Sciatic nerve (tissue), 2 donors: ENCODE data around the gene FAM177A1. TPM values are rescaled to one million over a fixed set of nuclear protein-coding genes. Genes with fewer than 3 reads are reported as not detected.

Experiments
- ATAC-seq: fragments of 200-7000 bp; cut with Tn5 transposase; one replicate; pipeline ENCODE4 v1.9.1; 2020; ENCODE audit warnings: mild to moderate bottlenecking, moderate library complexity
- DNase-seq: peaks from one replicate; pipeline ENCODE4 v3.0.0-alpha.2; 2020; ENCODE audit warnings: low spot score
- intact Hi-C: fragments of 100-400 bp; cut with DNase I; formaldehyde crosslinking; loops from one replicate; pipeline ENCODE4 v1.14.2; 2022
- total RNA-seq: library from RNA; stranded (reverse); fragmentation: NEBNext Ultra II Directional; extraction: Animal tissue kit (Norgen Biotek cat#: 25700); gene quantifications from one replicate; pipeline ENCODE4 v1.2.1, GENCODE V29; 2021
- donor health status: DM: no; HTN: no; CAD: no.
- donor health status: DM: no; HTN: no; CAD: no.

The FAM177A1 gene
- total RNA-seq, 1 donor from 2014 or later, result 75.6 TPM

- intact Hi-C loops, result no loop called here
- DNase-seq (no peak), ATAC-seq (no peak)
Measured at GRCh38 chr14:35121026-35121886, 75.2 kb downstream of the FAM177A1 start.

- DNase-seq (peak; percentile 92), ATAC-seq (peak; percentile 97)
- intact Hi-C loops, result no loop called here
Measured at GRCh38 chr14:35121887-35122695, 76.0 kb downstream of the FAM177A1 start, which contains the start of the genes PPP2R3C and PRORP. Gene PPP2R3C (minus strand): TSS chr14:35121990. CDS start chr14:35121959, 31 bp downstream. Gene PRORP (plus strand): TSS chr14:35122552. CDS start chr14:35123246, 694 bp downstream.

- intact Hi-C loops, result no loop called here
- ATAC-seq, result peak; percentile 49
- DNase-seq, result no peak
Measured at GRCh38 chr14:35122696-35123387, 76.8 kb downstream of the FAM177A1 start.

- ATAC-seq (no peak), DNase-seq (no peak)
- intact Hi-C loops, result no loop called here
Measured at GRCh38 chr14:35123388-35123703, 77.3 kb downstream of the FAM177A1 start.

- intact Hi-C loops, result no loop called here
- ATAC-seq, result no peak
Measured at GRCh38 chr14:35124127-35124526, 78.1 kb downstream of the FAM177A1 start.

More at GRCh38 chr14:35124127-35124526, 78.1 kb downstream of the FAM177A1 start:
- no peak for DNase-seq

Other genes with a start within 250 kb of the FAM177A1 start
- 30.1 TPM for gene BAZ1A, start 170.9 kb upstream of the FAM177A1 start, total RNA-seq
- 46.0 TPM for gene SRP54, start 63.3 kb upstream of the FAM177A1 start, total RNA-seq
- gene PPP2R3C, start 75.7 kb downstream of the FAM177A1 start, total RNA-seq, result 33.8 TPM
- gene PRORP, start 76.3 kb downstream of the FAM177A1 start, total RNA-seq, result 16.5 TPM
- 103 TPM for gene PSMA6, start 246.1 kb downstream of the FAM177A1 start, total RNA-seq